Measurements from ENCODE around the gene MPG.

The MPG gene

DNA sequence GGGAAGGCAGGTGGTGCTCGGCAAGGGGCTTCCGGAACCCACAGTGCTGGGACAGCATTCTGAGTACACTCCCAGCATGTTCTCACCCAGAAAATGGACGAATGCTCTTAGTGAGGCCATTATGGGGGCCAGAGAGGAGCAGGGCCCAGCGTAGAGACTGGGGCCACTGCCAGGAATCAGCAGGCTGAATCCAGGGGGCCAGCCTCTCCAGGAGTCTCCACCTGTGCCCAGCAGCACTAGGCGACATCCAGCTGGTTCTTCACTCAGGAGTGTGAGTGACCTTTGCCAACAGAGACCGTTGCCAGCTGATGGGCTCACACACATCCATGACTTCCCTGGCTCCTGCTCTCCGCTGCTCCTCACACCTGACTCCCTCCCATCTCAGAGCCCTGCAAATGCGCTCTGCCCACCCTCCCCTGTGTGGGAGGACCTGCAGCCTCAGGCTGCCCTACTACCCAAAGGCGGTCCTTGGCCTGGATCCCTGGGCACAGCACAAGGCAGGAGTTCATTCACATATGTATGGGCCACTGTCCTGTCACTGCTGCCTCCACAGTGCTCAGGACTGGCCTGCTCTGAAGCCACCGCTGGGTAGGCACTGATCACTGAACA lies 10.7 kb upstream of the MPG start:
- no peak overlapping the region for H3K9ac ChIP-seq (ENCODE audit: low read depth, low read length)

DNA sequence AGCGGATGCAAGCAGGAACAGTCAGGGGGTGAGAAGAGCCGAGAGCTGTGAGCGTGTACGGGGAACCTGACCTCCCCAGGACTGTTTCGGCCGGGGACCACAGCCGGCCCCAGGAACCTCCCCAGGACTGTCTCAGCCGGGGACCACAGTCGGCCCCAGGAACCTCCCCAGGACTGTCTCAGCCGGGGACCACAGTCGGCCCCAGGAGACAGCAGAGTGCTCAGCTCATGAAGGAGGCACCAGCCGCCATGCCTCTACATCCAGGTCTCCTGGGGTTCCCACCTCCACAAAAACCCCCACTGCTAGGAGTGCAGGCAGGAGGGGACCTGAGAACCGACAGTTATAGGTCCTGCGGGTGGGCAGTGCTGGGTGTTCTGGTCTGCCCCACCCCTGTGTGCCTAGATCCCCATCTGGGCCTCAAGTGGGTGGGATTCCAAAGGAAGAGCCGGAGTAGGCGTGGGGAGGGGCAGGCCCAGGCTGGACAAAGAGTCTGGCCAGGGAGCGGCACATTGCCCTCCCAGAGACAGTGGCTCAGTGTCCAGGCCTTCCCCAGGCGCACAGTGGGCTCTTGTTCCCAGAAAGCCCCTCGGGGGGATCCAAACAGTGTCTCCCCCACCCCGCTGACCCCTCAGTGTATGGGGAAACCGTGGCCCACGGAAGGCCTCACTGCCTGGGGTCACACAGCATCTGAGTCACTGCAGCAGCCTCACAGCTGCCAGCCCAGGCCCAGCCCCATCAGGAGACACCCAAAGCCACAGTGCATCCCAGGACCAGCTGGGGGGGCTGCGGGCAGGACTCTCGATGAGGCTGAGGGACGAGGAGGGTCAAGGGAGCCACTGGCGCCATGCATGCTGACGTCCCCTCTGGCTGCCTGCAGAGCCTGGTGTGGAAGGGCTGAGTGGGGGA lies 9.9 kb upstream of the MPG start:
- H3K4me1 ChIP-seq (ENCODE audit: insufficient read depth, low read length) = peaks cover 33% of the 10 kb centered on the region
- H3K9me3 ChIP-seq (ENCODE audit: control insufficient read depth, insufficient read depth, low read length) = no peaks in the 10 kb centered on the region
- H3K36me3 ChIP-seq (ENCODE audit: insufficient read depth, low read length) = peaks cover 6% of the 10 kb centered on the region
- H3K9ac ChIP-seq (ENCODE audit: low read depth, low read length) = no peak overlapping the region

More for the DNA sequence above, 10.7 kb upstream of the MPG start:
- Histone ChIP-seq H3K36me3 (ENCODE audit: insufficient read depth, low read length) (peaks cover 6% of the 10 kb centered on the region), H3K9me3 (ENCODE audit: control insufficient read depth, insufficient read depth, low read length) (no peaks in the 10 kb centered on the region), H3K4me1 (ENCODE audit: insufficient read depth, low read length) (peaks cover 29% of the 10 kb centered on the region)

DNA sequence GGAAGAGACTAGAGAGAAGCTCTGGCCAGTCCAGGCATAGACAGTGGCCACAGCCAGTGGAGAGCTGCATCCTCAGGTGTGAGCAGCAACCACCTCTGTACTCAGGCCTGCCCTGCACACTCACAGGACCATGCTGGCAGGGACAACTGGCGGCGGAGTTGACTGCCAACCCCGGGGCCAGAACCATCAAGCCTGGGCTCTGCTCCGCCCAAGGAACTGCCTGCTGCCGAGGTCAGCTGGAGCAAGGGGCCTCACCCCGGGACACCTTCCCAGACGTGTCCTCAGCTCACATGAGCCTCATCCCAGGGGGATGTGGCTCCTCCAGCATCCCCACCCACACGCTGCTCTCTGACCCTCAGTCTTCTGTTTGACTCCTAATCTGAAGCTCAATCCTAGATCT lies 8.8 kb upstream of the MPG start:
- H3K9ac ChIP-seq (ENCODE audit: low read depth, low read length) = no peak overlapping the region
- H3K36me3 ChIP-seq (ENCODE audit: insufficient read depth, low read length) = peaks cover 2% of the 10 kb centered on the region
- peaks cover 43% of the 10 kb centered on the region for H3K4me1 ChIP-seq (ENCODE audit: insufficient read depth, low read length)
- H3K9me3 ChIP-seq (ENCODE audit: control insufficient read depth, insufficient read depth, low read length) = no peaks in the 10 kb centered on the region

DNA sequence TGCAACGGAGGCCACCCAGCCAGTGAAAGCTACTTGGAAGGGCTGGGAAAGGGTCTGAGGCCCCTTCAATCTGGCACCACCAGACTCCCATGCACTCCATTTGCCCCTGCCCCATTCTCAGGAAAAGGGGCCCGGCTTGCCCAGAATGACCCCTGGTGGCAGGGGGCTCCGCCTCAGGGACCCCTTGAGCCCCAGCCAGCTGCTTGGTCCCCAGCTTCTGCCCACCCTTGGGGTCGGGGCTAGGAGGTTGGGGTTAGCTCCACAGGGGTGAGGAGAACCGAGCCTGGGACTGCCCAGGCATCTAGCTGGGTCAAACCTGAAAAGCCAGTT lies 6.8 kb upstream of the MPG start:
- peaks cover 58% of the 10 kb centered on the region for H3K4me1 ChIP-seq (ENCODE audit: insufficient read depth, low read length)
- peak overlapping the region; percentile 74 for H3K9ac ChIP-seq (ENCODE audit: low read depth, low read length)

DNA sequence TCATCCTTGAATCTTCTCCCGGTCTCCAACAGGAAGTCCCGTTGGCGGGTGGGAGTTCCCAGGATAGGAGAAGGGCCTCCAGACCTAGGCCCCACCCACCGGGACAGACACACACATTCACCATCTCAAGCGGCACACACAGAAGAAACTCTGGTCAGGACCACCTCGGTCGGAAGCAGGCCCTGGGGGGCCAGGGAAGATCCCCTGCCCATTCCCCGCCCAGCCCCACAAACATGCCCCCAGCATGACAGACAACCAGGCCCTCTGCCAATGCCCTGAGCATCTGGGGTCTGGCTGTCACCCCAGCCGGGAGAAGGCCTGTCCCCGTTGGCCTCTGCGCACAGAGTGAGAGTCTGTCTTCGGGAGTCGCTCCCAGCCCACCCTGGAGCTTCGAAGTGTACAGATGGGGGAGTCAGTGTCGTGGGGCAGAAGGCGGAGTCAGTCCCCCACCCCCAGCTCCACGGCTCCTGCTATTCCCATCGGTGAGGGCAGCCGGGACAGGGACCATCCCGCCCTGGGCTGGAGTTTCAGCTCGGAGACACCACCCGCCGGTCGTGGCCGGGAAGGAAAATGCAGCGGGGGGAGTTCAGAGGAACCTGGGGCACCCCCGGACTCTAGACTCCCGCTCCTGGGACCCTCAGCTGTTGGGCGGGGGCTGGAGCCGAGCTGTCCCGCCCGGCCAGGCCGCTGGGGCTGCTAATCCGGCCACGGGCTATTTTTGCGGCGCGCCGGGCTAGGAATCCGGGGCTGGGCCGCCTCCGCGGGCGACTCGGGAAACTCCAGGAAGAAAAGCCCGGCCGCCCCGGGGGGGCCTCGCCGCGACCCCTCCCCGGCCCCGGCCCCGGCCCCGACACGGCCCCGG lies 6.3 kb upstream of the MPG start:
- no peaks in the 10 kb centered on the region for H3K36me3 ChIP-seq (ENCODE audit: insufficient read depth, low read length)
- H3K9ac ChIP-seq (ENCODE audit: low read depth, low read length) = peak overlapping the region; percentile 74
- peaks cover 64% of the 10 kb centered on the region for H3K4me1 ChIP-seq (ENCODE audit: insufficient read depth, low read length)
- no peaks in the 10 kb centered on the region for H3K9me3 ChIP-seq (ENCODE audit: control insufficient read depth, insufficient read depth, low read length)

More for the DNA sequence above, 6.8 kb upstream of the MPG start:
- H3K9me3 ChIP-seq (ENCODE audit: control insufficient read depth, insufficient read depth, low read length) = no peaks in the 10 kb centered on the region
- H3K36me3 ChIP-seq (ENCODE audit: insufficient read depth, low read length) = no peaks in the 10 kb centered on the region

DNA sequence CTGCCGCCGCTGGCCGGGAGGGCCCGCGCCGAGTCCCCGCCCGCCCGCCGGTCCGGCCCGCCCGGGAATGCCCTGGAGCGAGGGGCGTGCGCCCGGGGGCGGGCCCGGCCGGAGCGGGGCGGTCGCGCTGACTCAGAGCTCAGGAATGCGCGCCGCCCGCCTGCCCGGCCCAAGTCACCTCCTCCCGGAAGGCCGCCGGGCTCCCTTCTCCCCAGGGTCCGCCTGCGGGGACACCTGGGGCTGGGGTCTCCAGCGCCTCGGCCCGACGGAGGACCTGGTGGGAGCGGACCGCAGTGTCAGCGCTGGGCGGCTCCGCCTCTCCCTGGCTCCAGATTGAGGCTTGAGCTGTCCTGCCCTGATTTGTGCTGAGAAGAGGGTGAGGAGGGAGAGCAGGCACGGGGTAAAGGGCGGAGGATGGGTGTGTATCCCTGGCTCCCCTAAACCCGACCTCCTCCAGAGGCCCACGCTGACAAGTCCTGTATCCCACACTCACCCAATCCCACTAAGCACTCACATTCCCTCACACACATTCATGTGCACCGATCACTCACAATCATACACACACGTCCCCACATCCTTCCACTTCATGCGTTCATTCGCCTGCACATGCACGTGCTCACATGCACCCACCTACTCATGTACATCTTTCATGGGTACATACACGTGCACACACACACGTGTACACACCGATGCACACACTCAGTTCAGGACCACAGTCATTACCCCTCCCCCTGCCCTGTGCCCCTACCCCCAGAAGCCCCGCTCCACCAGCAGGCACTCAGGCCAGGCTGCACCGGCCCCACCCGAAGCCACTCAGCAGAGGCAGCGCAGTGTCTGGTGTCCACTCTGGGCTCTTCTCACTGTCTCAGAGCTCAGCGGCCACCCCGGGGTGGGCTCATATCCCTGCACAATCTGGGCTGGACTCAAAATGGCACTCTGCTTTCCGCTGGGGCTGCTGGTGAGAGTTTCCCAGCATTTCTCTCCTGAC lies 5.2 kb upstream of the MPG start, which contains the start of gene RHBDF1:
TSS of gene RHBDF1 (minus strand) at position 71 of the 988 bp plus-strand sequence. CDS start 7,616 bp downstream, outside the sequence.
- no peaks in the 10 kb centered on the region for H3K9me3 ChIP-seq (ENCODE audit: control insufficient read depth, insufficient read depth, low read length)
- H3K4me1 ChIP-seq (ENCODE audit: insufficient read depth, low read length) = peaks cover 58% of the 10 kb centered on the region
- H3K36me3 ChIP-seq (ENCODE audit: insufficient read depth, low read length) = no peaks in the 10 kb centered on the region
- H3K9ac ChIP-seq (ENCODE audit: low read depth, low read length) = peak within 1 kb of the TSS; percentile 74

DNA sequence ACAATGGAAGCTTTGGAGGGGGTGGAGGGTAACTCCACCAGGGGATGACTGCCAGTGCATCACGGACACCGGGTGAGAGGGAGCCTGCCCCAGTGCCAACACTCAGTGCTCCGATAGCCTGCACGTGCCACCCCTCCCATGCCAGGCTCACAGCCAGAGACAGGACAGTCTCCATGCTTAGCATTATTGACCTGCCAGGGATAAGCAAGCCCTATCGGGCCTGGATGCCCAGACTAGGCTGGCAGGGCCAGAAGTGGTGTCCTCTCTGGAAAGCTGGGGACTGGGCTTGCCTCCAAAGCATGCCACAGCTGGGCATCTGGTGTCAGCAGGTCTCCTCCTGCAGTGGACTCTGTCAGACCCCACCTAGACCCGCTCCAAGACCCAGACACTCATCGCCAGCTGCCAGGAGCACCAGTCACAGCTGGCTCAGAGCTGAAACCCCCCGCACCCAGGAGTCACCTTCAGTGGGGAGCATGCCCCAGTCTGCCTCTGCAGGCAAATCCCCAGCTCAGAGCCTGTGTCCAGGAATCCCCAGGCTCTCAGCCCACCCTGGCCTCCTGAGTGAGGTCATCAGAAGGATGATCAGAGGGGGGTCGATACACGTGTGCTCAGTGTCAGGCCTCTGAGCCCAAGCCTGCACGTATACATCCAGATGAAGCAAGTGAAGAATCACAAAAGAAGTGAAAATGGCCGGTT lies 3.8 kb upstream of the MPG start:
- no peaks in the 10 kb centered on the region for H3K9me3 ChIP-seq (ENCODE audit: control insufficient read depth, insufficient read depth, low read length)
- peaks cover 46% of the 10 kb centered on the region for H3K4me1 ChIP-seq (ENCODE audit: insufficient read depth, low read length)
- H3K36me3 ChIP-seq (ENCODE audit: insufficient read depth, low read length) = no peaks in the 10 kb centered on the region
- no peak overlapping the region; the same call in 1 of the 2 replicates for H3K9ac ChIP-seq (ENCODE audit: low read depth, low read length)

DNA sequence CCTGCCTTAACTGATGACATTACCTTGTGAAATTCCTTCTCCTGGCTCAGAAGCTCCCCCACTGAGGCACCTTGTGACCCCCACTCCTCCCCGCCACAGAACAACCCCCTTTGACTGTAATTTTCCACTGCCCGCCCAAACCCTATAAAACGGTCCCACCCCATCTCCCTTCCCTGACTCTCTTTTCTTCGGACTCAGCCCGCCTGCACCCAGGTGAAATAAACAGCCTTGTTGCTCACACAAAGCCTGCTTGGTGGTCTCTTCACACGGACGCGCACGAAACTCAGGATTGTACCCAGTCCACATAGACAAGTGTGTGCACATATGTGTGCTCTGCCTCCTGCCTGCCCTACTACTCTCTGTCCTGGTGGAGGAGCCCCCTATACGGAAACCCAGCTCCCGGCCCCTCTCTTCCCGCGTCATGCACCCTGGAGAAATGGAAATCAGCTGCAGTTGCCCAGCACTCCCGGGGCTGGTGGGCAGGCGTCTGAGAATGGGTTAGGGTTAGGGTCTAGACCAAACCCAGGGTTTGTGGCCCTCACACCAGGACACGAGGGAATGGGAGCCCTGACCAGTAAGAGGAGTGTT lies 3.2 kb upstream of the MPG start:
- H3K4me1 ChIP-seq (ENCODE audit: insufficient read depth, low read length) = peaks cover 41% of the 10 kb centered on the region
- peak overlapping the region; percentile 2; the same call in 1 of the 2 replicates for H3K9ac ChIP-seq (ENCODE audit: low read depth, low read length)
- H3K9me3 ChIP-seq (ENCODE audit: control insufficient read depth, insufficient read depth, low read length) = no peaks in the 10 kb centered on the region
- no peaks in the 10 kb centered on the region for H3K36me3 ChIP-seq (ENCODE audit: insufficient read depth, low read length)

DNA sequence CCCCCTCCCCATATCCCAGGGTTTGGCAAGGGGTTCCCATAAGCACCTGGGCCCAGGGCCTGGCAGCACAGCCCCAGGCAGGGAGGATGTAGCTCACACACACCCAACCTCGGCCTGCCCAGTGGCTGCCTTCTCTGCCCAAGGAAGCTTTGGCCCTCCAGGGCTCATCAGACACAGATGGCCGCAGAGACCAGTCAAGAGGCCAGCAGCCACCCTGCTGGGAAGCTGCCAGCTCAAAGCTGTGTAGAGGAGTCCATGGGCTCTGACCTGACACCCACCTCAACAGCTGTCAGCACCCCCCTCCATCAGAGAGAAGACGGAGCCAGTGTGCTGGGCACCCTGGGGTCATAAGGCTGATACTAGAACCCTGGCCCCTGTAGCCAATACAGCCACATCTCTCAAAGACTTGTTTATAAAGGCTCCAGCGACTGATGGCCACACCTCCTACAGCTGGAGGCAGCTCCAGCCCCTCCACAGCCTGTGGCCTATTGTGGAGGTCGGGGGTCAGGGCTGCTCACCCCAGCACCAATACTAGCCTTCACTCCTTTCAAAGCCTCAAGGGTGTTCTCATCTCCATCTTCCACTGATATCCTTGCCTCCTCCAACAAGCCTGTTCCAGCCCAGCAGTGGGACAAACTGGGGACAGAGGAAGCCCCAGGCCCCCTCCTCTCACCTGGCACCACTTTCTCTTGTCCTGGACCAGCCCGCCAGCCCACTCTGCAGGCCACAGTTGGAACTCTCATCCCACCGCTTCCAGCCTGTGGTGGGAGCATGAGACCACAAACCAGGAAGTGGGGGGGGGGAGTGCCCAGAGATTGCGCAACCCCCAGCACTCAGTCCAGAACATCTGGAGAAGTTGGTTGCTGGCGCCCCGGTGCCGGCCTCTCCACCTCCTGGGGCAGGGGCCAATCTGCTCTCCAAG lies 2.2 kb upstream of the MPG start:
- peaks cover 41% of the 10 kb centered on the region for H3K4me1 ChIP-seq (ENCODE audit: insufficient read depth, low read length)
- H3K36me3 ChIP-seq (ENCODE audit: insufficient read depth, low read length) = no peaks in the 10 kb centered on the region; the same call in 1 of the 2 replicates
- H3K9me3 ChIP-seq (ENCODE audit: control insufficient read depth, insufficient read depth, low read length) = no peaks in the 10 kb centered on the region
- peak overlapping the region; percentile 17; the same call in 1 of the 2 replicates for H3K9ac ChIP-seq (ENCODE audit: low read depth, low read length)

DNA sequence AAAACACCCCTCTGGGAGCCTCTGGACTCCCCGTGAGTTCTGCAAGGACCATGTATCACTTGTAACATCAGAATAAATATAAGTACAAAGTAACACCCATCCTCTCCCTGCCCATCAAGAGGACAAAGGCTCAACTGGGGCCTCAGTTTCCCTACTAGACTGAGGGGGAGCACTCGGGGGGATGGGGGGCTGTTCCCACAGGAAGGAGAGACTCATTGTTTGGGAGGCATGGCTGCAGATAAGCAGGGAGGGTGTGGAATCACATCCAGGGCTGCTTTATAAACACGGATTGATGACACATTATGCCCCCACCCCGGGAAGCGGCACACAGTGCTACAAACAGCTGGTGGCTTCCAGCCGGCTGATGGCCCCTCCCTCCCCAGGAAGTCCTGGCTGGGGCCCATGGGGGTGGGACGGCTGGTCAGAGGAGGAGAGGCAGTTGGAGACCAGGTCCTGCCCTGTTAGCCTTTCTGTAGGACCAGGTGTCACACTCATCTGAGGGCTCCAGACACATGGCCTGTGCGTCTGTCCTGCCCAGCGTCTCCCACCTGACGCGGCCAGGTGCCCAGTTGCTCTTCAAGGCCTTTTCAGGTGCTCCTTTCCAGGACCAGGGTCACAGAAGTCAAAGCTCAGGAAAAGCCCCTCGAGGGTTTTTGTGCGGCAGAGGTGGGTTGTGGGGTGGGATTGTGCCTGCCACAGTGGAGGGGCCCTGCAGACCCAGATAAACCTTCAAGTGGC lies 1.3 kb upstream of the MPG start:
- peaks cover 41% of the 10 kb centered on the region for H3K4me1 ChIP-seq (ENCODE audit: insufficient read depth, low read length)
- no peaks in the 10 kb centered on the region; the same call in 1 of the 2 replicates for H3K36me3 ChIP-seq (ENCODE audit: insufficient read depth, low read length)
- H3K9me3 ChIP-seq (ENCODE audit: control insufficient read depth, insufficient read depth, low read length) = no peaks in the 10 kb centered on the region
- peak overlapping the region; percentile 91 for H3K9ac ChIP-seq (ENCODE audit: low read depth, low read length)

DNA sequence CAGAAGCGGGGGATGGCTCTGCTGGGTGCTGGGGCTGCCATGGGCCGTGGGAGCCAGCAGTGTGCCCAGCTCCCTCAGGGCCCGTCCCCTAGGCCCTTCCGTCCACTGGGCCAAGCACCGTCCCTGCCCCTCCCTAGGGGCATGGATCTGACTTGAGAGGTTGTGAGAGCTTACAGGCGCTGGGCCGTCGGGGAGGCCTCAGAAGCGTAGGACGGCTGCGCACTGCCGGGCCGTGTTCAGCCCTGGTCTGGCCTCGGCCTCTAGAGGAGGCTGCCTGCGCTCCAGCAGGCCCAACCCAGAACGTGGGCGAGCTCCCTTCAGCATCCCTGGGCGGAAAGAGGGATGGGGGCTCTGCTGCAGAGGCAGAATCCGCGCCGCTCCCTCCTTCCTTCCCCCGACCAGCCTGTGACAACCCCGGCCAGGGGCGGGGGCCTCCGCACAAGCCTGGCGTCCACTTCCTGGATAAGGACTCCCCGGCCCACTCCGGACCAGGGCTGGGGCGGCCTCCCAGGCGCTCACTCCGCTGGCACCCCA lies 685 bp upstream of the MPG start:
- Histone ChIP-seq H3K9ac (ENCODE audit: low read depth, low read length) (peak overlapping the region; percentile 91), H3K9me3 (ENCODE audit: control insufficient read depth, insufficient read depth, low read length) (no peaks in the 10 kb centered on the region), H3K36me3 (ENCODE audit: insufficient read depth, low read length) (no peaks in the 10 kb centered on the region; the same call in 1 of the 2 replicates), H3K4me1 (ENCODE audit: insufficient read depth, low read length) (peaks cover 41% of the 10 kb centered on the region)

All from ES-I3 (cell line).